ENCODE results near the gene PAQR4.

DNA sequence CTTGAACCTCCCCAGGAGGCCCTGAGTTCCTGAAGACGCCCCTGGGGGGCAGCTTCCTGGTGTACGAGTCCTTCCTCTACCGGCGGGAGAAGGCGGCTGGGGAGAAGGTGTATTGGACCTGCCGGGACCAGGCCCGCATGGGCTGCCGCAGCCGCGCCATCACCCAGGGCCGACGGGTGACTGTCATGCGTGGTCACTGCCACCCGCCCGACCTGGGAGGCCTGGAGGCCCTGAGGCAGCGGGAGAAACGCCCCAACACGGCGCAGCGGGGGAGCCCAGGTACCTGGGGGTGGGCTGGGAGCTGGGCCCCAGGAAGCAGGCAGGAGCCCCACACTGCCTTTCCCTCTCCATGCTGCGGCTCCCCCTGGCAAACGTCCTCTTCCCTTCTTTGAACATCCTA, 35.4 kb upstream of the PAQR4 start:
- no peak for TF ChIP-seq EZH2 (IDR thresholded peaks at IDR 0.05; ENCODE audit: borderline replicate concordance, insufficient read depth, low read length, poor library complexity, severe bottlenecking)
- TF ChIP-seq, protein P1, sequence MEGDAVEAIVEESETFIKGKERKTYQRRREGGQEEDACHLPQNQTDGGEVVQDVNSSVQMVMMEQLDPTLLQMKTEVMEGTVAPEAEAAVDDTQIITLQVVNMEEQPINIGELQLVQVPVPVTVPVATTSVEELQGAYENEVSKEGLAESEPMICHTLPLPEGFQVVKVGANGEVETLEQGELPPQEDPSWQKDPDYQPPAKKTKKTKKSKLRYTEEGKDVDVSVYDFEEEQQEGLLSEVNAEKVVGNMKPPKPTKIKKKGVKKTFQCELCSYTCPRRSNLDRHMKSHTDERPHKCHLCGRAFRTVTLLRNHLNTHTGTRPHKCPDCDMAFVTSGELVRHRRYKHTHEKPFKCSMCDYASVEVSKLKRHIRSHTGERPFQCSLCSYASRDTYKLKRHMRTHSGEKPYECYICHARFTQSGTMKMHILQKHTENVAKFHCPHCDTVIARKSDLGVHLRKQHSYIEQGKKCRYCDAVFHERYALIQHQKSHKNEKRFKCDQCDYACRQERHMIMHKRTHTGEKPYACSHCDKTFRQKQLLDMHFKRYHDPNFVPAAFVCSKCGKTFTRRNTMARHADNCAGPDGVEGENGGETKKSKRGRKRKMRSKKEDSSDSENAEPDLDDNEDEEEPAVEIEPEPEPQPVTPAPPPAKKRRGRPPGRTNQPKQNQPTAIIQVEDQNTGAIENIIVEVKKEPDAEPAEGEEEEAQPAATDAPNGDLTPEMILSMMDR (IDR thresholded peaks at IDR 0.05; ENCODE audit: poor library complexity, severe bottlenecking), result no peak
- no peak for TF ChIP-seq MXI1 (conservative IDR thresholded peaks at IDR 0.05; ENCODE audit: poor library complexity, severe bottlenecking)
- TF ChIP-seq POLR2AphosphoS5 (IDR thresholded peaks at IDR 0.05), result no peak
- TF ChIP-seq TAF1 (IDR thresholded peaks at IDR 0.05; ENCODE audit: low read depth), result no peak
- TF ChIP-seq EP300 (conservative IDR thresholded peaks at IDR 0.05; ENCODE audit: poor library complexity, severe bottlenecking), result no peak
- TF ChIP-seq REST (IDR thresholded peaks at IDR 0.05; ENCODE audit: borderline replicate concordance), result no peak
- TF ChIP-seq RAD21 (conservative IDR thresholded peaks at IDR 0.05), result no peak
